IPS DF 4.7 (cell line): ENCODE results near the gene STRC.
"Not testable (repeated sequence)": the region's sequence is repeated elsewhere in the genome, so short reads cannot be mapped to it uniquely, and the experiment has no call there.

Experiments
- DNase-seq: peaks from one replicate; pipeline ENCODE4 v3.0.0-alpha.2; 2013; ENCODE audit warnings: low spot score; ENCODE audit errors: extremely low read depth

STRC gene

DNA sequence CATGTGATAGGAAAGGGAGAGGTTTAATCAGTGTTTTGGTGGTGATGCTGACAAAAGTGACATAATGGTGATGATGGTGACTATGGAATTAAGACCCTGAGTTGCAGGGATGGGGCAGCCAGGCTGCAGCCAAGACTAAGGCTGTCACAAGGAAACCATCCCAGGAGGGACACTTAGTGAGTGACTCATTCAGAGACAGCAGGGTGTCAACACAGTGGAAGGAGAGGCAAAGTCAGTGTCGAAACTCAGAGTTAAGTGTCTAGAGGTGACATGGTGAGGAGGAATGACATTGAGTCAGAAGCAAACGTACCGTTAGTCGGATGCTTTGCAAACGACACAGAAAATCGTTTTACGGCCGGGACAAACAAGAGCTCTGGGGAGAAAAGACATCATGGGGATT is 54.8 kb downstream of the STRC start:
- DNase-seq, result not testable (repeated sequence)

- not testable (repeated sequence) for DNase-seq
These were observed 55.8 kb downstream of the STRC start for GRCh38 chr15:43562753-43563152.

- no peak for DNase-seq
These were observed 65.6 kb downstream of the STRC start for GRCh38 chr15:43552986-43553385.

- DNase-seq, result no peak
These were observed 66.3 kb downstream of the STRC start for GRCh38 chr15:43552256-43552655.

DNA sequence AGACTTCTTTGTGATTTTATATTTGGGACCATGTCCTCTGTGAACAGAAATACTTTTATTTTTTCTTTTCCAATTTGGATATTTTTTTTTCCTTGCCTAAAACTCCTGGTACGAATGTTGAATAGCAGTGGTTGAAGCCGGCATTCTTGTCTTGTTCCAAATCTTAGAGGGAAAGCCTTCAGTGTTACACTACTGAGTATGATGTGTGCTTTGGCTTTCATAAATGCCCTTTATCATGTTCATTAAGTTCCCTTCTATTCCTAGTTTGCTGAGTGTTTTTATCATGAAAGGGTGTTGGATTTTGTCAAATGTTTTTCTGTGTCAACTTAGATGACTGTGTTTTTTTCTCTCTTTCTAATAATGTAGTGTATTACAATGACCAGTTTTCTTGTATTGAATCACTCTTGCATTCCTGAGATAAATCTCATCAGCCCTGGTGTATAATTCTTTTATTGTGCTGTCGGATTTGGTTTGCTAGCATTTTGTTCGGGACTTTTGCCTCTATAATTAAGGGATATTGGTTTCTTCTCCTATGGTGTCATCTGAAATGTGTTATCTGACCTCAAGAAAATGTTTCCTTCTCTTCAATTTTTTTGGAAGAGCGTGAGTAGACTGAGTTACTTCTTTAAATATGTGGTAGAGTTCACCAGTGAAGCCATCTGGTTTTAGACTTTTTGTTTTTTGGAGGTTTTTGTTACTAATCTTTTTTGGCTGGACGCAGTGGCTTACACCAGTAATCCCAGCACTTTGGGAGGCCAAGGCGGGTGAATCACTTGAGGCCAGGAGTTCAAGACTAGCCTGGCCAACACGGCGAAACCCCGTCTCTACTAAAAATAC is 67.9 kb downstream of the STRC start:
- no peak for DNase-seq
